HG03060 (cell line): ENCODE data around the gene SLC22A5.
"Not testable (repeated sequence)": the region's sequence is repeated elsewhere in the genome, so short reads cannot be mapped to it uniquely, and the experiment has no call there.

Experiments
- ATAC-seq: cut with Tn5 transposase; IDR thresholded peaks from one replicate; pipeline ENCODE4 v1.9.1; 2021; ENCODE audit warnings: low read depth, moderate number of reproducible peaks; ENCODE audit not compliant: unreplicated experiment

The SLC22A5 gene

DNA sequence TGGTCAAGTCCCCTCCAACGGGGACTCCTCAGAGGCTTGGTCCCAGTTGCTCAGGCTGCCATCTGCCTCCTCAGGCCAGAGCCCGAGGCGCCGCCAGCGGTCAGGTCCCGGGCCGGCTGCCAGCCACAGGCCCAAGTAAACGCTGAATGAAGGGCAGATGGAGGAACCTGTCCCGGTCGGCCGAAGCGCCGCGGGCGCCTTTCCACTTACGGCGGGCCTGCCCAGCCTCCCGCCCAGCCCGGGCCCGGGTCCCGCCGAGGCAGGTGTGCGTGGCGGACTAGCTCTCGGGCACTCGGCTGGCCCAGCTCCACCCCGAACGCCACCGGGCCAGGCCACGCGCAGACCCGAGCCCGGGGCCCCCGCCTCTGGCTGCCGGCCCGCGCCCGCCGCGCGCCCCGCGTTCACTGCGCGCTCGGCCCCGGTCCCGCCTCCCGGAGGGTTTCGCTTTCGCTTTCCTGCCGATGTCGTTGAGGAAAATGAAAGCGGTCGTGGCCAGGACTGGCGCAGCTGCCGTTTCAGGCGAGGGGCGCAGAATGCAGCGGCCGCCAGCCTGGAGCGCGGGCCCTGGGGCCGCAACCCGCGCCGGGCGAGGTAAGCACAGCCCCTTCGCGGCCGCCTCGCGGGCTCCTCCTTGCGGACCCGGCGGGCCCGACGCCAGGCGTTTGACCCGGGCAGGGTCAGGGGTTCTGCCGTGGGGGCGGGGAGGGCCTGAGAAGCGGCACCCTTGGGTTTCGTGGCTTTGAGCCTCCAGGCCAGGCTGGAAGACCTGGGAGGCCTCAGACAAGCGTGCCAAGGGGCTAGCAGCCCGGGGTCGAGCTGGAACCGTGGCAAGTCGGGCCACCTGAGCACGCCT lies 41.2 kb downstream of the SLC22A5 start:
- peak; percentile 33 for ATAC-seq

DNA sequence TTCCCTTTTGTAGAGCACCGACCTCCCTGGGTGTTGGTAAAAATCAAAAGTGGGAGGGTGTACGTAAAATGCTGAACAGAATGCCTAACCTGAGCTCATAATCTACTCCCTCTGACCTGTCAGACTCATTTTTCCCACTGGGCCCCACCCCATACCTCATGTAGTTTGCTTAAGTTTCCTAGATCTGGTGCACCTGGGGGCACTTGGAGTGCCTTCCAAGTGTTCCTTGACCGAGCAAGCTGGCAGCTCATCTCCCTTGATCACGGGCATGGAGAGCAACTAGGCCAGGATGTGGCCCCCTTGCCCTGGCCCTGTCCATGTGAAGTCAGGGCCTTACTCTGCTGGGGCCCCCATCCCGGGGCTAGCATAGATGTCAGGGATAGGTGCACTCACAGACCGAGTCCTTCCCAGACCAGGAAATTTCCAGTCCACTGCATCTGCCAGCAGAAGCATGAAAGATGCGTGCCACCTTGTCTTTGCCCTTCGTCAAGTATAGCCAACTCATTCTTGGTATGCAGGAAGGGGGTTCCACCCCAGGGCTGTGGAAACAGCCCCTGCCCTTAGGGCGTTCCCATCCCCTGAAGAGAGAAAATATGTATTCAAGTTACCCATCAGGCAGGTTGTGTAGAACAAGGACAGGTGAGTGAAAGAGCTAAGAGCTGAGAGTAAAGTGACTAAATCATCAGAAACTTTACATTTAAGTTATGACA lies 41.9 kb downstream of the SLC22A5 start:
- no peak for ATAC-seq

DNA sequence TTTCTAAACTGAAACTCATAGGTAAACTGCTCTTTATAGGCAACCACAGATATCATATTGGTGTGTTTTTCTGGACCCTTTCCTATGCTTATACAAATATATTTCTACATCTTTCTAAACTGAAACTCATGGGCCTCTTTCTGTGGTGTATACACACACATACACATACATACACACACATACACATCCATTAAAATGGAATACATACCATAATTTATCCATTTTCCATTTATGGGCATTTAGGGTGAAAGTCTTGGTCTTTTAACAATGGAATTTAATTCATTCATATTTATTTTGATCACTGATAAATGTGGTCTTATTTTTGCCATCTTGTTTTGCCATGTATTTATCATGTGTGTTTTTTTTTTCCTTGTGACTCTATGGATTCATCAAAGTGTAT lies 44.1 kb downstream of the SLC22A5 start:
- no peak for ATAC-seq

DNA sequence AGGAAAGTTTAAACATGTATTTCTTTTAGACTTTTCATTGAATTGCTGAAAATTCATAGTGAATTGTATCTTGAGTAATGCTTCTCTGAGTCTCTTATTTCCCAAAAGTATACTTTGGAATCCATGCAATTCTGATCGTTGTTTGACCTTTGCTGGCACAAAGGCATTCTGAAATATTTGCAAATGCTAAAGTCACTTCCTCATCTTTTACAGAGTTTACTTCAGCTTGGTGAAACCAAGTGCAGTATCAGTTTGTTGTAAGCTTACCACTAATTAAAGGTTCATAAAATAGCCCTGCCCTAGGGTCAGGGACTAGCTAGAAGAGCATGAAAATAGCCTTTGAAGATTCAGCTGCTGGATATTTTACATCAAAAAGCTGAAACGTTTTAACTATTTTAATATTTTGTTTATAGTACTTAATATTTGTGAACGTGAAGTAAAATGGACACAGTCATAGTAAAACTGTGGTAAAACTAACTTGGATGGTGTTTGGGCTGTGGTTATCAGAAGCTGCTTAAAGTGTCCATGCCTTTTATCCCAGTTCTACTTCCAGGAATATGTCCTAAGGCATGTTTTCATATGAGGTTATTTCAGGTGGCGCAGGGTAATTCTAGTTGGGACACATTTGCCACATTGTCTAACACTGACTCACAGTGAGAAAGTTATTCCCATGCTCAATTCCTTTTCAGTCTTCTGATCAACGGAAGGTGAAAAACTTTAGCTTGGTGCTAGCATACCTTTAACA lies 45.3 kb downstream of the SLC22A5 start:
- no peak for ATAC-seq

DNA sequence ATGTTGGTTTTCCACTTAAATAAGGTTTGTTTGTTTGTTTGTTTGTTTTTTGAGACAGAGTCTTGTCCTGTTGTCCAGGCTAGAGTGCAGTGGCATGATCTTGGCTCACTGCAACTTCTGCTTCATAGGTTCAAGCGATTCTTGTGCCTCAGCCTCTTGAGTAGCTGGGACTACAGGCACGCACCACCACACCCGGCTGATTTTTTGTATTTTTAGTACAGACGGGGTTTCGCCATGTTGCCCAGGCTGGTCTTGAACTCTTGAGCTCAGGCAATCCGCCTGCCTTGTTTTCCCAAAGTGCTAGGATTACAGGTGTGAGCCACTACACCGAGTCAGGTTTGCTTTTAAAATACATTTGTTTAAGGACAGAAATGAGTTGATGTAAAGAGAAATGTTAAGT lies 46.0 kb downstream of the SLC22A5 start:
- ATAC-seq: not testable (repeated sequence)

DNA sequence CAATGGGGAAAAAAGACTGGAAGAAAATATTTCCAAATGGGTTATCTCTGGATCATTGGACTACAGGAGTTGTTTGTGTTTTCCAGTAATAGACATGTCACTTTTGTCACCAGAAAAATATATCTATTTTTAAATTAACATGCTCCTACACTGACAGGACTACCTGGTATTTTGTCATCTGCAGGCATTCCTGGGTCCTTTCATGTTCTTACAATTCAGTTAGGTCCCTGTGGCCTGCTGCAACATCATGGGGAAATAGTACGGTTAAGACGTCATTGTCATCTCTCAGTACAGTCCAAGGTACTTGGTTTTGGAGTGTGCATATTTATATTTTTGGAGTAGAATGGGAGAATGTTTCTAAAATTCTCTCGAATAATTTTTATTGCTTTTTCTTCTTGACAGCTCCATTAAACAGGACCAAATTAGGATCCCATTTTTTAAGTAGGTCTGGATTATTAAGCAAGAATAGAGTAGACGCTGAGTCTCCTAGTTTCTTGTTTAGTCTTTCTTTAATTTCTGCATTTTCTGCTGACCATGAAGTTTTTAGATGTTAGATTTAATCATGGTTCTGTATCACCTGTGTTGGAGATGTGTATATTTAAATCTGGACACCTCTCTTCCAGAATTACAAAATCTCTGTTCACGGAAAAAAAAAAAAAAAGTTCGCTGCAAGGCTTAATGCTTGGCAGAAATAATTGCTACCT lies 46.9 kb downstream of the SLC22A5 start:
- no peak for ATAC-seq

DNA sequence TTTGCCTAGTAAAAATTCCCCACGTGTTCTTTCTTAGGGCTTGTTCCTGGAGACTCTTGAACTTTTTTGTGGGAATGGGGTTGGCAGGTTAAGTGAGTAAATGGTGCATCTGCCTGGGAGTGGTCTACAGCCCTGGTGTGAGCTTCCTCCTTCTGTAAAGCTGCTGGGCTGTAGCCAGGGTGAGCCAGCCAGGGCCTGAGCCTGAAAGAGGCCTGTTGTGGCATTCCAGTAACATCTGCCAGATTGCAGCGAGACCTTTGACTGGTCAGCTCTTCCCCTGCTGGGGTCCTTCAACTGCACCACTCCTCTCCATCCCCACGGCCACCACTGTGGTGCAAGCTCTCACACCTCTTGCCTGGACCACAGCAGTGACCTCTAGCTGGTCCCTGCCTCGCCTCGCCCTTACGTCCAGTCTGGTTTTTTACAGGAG lies 47.5 kb downstream of the SLC22A5 start:
- no peak for ATAC-seq

DNA sequence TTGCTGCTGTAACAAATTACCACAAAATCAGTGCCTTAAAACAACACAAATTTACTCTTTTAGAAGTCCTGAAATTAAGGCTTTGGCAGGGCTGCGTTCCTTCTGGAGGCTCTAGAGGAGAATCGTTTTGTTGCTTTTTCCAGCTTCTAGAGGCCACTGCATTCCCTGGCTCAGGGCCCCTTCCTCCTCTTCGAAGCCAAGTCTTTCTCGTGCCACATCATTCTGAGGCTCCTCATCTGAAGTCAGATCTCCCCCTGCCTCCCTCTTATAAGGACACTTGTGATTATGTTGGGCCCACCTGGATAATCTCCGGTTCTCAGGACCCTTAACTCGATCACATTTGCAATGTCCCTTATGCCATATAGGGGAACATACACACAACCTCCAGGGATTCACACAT lies 48.0 kb downstream of the SLC22A5 start:
- no peak for ATAC-seq

DNA sequence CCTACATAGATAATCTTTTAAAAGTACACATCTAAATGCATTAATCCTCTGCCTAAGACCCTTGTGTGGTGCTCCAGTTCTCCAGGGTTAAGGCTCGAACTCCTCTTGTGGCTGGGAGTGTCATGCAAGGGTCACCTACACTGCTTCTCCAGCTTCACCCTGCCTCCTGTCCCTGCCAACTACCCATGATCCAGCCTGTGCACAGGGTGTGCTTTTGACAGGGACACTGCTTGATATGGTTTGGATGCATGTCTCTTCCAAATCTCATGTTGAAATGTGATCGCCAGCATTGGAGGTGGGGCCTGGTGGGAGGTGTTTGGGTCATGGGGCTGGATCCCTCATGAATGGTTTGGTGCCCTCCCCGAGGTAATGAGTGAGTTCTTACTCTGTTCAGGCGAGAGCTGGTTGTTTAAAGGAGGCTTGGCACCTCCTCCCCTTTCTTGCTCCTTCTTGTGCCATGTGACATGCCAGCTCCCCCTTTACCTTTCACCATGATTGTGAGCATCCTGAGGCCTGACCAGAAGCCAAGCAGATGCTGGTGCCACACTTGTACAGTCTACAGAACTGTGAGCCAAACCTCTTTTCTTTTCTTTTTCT lies 48.5 kb downstream of the SLC22A5 start:
- no peak for ATAC-seq

DNA sequence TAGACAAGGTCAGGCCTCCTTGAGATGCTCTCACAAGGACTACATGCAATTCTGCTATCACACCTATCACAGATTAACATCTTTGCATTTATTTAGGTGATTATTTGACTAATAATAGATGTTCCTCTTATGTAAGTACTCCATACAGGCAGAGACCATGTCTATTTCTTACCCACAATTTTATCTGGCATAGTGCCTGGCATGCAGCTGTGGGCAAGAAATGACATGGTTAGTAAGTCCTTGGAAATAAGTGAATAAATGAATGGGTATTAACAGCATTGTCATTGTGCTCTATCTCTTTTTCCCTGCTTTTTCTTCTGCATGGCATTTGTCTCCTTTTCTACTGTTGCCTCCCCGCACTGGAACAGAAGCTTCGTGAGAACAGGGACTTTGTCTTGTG lies 49.4 kb downstream of the SLC22A5 start:
- no peak for ATAC-seq

DNA sequence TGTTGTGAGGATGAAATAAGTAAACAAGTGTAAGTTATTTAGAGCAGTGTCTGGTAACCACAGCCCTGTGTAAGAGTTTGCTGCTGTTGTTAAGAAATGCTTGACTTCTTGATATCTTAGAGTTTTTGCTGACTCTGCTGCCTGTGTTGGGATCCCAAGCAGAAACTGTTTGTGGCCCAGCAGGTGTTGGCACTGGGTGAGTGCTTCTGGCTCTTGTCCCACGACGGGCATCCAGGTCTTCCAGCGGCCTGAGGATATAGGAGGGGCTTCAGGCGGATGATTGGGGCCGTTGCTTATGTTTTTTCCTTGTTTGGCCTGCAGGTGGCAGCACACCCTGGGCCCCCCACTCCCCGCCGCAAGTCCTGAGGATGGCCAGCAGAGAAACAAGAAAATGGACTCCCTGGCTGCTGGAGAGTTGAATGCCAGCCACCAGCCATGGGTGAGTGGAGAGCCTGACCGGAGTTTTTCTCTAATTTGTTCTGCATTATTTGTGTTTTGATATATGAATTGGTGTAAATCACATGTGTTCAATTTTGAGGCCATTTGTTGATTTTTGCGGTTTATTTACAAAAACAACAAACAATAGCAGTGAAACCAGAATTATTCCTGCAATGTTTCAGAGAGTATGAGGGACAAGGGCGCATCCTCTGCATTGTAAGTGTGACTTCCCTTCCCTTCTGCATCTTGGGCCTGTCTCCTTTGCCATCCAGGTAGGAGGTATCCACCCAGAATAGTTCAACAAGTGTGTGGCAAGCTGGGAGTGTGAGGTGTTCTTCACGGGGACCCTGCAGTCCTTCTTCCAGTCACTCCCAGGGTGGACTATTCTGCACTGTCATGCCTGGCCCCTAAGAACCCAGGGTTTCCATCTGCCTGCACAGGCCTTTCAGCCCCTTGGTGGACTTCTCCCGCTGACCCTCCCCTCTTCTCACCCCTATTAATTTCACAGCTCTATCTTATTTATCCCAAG lies 50.3 kb downstream of the SLC22A5 start:
- no peak for ATAC-seq

DNA sequence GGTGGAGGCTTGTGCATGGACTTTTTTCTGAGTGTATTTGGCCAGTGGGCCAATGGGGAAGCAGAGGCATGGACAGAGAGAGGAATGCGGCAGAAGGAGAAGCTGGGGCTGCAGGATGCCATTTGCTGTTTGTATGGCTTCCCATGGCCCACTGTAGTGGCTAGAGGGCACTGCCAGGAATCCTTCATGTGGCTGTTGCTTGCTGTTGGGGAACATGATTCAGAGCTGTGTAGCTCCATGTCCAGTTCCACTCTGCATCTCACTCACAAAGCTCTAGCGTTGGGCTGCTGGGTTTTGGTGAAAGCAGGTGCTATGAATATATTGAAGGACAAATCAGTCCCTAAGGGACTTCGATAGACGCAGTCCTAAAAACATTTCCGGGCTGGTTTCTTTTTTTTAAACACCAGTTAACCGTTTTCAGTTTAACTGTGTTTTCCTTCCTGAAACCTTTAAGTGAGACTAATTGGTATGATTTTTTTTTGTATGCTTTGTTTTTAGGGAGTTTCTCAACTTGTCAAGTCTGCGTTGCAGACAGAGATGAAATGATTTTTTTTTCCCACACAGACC lies 51.3 kb downstream of the SLC22A5 start:
- ATAC-seq: peak; percentile 33

DNA sequence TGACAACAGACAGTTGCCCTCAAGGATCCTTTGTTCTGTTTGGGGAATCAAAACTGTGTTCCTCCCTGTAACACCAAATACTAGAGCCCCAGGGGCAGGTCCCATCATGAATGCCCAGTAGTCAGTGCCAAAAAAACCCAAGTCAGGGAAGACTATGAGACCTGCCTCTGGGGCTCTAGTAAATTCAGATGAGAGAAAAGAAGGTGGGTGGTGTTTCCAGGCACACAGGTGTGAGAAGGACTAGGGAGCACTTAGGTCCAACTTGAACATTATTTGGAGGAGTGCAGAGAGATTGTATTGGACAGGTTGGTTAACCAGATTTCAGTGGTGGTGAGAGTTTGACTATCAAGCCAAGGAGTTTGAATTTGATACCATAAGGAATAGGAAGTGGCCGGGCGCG lies 52.0 kb downstream of the SLC22A5 start:
- ATAC-seq: no peak

DNA sequence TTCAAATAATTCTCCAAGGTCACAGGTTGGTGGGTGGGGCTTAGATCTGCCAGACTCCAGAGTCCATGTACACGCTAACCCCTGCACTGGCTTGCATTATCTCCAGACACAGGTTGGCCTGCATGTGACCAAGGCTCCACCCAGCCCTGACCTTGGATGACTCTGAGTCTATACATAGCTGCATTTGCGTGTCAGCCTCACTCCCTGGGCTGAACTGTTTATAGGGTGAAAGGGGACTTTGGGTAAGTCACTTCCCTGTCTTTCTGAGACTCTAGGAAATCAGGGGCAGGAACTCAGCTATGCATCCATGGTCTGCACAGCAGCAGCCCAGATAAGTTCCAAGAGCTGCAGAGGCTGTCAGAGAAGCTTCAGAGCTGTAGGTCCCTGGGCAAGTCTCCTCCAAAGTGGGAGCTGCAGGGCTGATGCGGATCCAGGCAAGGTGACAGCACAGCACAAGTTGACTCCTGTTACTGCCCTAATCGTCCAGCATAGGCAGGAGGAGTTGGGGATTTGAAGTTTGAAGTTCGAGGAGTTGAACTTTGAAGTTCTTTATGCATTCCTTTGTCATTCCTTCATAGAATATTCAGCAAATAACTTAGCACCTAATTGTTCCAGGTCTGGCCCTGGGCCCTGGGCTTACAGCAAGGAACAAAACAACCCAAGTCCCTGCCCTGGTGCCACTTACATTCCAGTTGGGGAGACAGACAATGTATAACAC lies 53.4 kb downstream of the SLC22A5 start:
- no peak for ATAC-seq

DNA sequence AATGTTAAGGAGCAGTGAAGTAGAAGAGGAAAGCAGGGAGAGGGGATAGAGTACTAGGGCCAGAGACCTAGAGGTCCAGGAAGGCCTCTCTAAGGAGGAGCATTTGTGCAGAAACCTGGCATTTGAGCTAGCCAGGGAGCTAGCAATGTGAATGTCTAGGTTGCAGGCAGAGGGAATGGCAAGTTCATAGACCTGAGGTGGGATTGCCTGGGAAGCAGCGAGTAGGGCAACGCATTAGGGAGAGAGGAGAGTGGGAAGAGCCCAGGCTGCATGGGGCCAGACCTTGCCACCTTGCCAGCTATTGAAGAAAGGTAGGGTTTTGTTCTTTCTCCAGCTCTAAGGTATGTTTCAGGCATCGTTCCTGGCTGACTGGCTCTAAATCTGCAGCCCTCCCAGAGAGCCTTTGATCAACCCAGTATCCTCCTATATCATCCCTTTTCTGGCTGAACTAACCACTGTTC lies 54.0 kb downstream of the SLC22A5 start:
- no peak for ATAC-seq

DNA sequence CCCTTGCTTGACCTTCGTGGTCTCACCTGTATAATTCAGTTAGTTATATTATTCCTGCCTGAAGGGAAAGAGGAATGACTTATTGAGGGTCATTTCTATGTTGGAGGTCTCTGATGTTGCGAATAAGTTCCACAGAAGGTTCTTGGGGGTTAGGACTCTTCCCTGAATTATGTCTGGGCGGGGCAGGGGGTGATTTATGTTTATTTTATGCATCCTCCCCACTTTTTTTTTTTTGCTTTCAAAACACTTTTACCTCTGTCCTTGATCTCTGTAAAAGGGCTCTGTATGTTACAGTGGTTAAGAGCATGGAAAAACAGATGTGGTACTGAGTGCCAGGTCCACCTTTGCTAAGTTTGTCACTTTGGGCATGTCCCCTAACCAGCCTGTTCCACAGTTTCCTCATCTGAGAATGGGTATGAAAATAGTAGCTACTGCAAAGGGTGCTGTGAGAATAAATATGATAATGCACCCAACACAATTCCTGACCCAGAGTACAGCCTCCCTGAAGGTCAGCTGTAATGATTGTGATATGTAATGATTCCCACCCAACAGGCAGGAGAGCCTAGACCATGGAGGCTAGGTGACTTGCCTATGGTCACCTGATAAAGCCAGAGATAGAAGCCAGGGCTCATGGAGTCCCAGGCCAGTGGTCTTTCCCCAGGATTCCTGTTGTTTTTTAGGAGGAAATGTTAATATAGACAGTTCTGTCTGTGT lies 54.8 kb downstream of the SLC22A5 start:
- ATAC-seq: no peak
